PFSK-1 (cell line): ENCODE measurements around the gene CRHR2.

Experiments used
- FOXP2 ChIP-seq: optimal IDR thresholded peaks from 2 replicates; pipeline ENCODE3; 2011; ENCODE audit warnings: borderline replicate concordance, control low read depth, inconsistent platforms; ENCODE audit not compliant: insufficient read depth; ENCODE audit errors: extremely low read length, extremely low read depth
- POLR2AphosphoS5 ChIP-seq: IDR thresholded peaks from 2 replicates; pipeline ENCODE4 v1.6.1; 2012; ENCODE audit warnings: low read depth, mild to moderate bottlenecking, control low read depth, low read length, moderate library complexity
- SIN3A ChIP-seq: IDR thresholded peaks from 2 replicates; pipeline ENCODE4 v1.6.1; 2012; ENCODE audit warnings: mild to moderate bottlenecking, low read length, moderate library complexity, borderline replicate concordance; ENCODE audit not compliant: insufficient read depth
- TAF1 ChIP-seq: IDR thresholded peaks from 2 replicates; pipeline ENCODE4 v1.6.1; 2012; ENCODE audit warnings: low read length, control low read depth, borderline replicate concordance; ENCODE audit not compliant: insufficient read depth
- TF ChIP-seq, protein P1 (sequence below), 2 experiments: IDR thresholded peaks; 2 replicates each; pipeline versions ENCODE4 v1.6.1 to v1.8.0; 2011 to 2012; ENCODE audit warnings: low read depth in 2 of 2, low read length in 2 of 2, control low read depth in 1 of 2, inconsistent platforms in 1 of 2, mild to moderate bottlenecking in 1 of 2, moderate library complexity in 1 of 2; ENCODE audit not compliant: insufficient read depth in 1 of 2

DNA sequence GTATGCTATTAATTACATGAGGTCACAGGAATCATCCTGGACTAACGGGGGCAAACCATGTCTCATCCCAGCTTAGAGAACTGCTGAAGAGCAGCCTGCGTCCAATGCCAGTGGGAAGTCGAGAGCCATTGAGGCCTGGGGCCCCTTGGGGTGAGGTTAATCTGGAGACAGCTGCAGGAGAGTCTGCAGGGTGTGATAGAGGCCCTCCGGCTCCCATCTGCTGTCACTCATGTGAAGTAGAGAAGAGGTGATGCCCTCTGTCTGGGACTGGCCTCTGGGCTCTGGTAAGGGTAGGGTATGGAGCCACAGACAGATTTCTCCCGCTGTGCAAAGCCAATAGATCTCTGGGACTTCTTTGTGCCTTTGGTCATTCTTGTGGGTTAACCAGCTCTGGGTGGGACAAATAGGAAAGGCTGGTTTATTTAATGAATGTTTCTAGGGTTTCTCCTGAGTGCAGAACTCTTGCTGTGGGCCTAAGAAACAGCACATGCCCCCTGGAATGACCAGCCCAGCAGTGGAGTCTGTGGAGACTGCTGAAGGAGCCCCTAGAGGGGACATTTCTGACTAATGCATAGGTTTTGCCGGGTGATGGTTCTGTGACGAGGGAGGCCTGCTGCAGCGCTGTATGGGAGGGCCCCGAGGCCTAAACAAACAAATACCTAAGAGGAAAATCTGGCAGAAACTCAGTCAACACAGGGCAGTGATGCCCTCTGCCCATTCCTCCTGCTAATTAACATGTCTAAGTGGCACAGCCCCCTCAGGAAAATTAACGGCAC, 34.5 kb downstream of the CRHR2 start:
- TF ChIP-seq, protein P1, sequence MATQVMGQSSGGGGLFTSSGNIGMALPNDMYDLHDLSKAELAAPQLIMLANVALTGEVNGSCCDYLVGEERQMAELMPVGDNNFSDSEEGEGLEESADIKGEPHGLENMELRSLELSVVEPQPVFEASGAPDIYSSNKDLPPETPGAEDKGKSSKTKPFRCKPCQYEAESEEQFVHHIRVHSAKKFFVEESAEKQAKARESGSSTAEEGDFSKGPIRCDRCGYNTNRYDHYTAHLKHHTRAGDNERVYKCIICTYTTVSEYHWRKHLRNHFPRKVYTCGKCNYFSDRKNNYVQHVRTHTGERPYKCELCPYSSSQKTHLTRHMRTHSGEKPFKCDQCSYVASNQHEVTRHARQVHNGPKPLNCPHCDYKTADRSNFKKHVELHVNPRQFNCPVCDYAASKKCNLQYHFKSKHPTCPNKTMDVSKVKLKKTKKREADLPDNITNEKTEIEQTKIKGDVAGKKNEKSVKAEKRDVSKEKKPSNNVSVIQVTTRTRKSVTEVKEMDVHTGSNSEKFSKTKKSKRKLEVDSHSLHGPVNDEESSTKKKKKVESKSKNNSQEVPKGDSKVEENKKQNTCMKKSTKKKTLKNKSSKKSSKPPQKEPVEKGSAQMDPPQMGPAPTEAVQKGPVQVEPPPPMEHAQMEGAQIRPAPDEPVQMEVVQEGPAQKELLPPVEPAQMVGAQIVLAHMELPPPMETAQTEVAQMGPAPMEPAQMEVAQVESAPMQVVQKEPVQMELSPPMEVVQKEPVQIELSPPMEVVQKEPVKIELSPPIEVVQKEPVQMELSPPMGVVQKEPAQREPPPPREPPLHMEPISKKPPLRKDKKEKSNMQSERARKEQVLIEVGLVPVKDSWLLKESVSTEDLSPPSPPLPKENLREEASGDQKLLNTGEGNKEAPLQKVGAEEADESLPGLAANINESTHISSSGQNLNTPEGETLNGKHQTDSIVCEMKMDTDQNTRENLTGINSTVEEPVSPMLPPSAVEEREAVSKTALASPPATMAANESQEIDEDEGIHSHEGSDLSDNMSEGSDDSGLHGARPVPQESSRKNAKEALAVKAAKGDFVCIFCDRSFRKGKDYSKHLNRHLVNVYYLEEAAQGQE (IDR thresholded peaks at IDR 0.05; ENCODE audit: insufficient read depth in 1 of 2, low read depth in 2 of 2, low read length in 2 of 2) = no peak
- TF ChIP-seq SIN3A = no peak
- no peak for TF ChIP-seq POLR2AphosphoS5
- no peak for TF ChIP-seq TAF1
- no peak for TF ChIP-seq FOXP2
